NCI-H82 treated with DMSO at 0.1 percent for 48 hours (cell line): ENCODE data around the gene BASP1.
"Not testable (repeated sequence)": the region's sequence is repeated elsewhere in the genome, so short reads cannot be mapped to it uniquely, and the experiment has no call there.

Experiments used
- DNase-seq: peaks from one replicate; lab custom pipeline; 2025; ENCODE audit not compliant: unreplicated experiment; lab: John Stamatoyannopoulos, UW

Gene BASP1

DNA sequence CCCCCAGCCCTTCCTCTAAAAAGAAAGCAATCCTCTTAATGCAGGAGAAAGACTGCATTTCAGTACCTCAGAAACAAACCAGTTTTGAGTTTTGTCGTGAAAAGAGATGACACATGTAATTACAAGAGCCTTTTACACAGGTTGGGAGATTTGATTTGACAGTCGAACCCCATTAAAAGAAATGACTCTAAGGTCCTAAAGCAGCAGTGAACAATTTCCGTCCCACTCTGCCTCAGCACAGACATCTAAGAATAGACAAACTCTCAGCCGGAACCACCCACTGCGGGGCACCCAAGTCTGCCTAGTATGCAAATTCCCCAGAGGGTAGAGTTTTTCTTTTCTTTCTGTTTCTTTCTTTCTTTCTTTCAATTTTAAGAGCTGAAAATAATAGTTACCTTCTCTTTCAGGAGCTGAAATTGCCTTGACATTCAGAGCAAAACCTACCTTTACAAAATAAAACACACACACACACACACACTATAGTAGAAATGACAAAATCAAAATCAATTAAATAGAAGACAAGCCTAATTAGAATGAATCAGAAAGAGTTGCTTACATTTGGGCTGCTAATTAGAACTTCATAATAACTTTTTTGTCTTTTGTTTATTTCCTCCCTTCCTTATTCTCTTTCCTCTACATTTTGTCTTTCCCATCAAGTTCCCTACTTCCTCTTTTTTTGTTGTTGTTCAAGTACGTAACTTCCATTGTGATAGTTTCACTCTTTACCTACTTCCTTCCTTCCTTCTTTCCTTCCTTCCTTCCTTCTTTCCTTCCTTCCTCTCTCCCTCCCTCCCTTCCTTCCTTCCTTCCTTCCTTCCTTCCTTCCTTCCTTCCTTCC, 65.1 kb downstream of the BASP1 start:
- DNase-seq, result no peak

DNA sequence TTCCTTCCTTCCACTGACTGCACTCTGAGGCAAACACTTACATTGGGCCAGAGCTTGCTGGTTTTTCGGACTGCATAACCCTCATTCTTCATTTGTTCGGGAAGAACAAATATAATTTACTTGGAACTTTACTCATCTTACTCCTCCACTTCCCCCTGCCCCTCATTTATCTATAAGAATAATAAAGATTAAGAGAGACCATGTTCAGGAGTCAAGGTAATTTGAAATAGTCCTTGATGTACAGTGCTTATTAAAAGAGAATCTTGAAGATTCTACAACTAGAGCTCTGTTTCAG, 65.6 kb downstream of the BASP1 start:
- no peak for DNase-seq

- DNase-seq, result no peak
These were observed 70.2 kb downstream of the BASP1 start for GRCh38 chr5:17287501-17288155.

GRCh38 chr5:17288570-17288969, 71.1 kb downstream of the BASP1 start:
- DNase-seq, result no peak

GRCh38 chr5:17289681-17290539, 72.5 kb downstream of the BASP1 start:
- no peak for DNase-seq

- no peak for DNase-seq
These were observed 73.1 kb downstream of the BASP1 start for GRCh38 chr5:17290540-17290974.

DNA sequence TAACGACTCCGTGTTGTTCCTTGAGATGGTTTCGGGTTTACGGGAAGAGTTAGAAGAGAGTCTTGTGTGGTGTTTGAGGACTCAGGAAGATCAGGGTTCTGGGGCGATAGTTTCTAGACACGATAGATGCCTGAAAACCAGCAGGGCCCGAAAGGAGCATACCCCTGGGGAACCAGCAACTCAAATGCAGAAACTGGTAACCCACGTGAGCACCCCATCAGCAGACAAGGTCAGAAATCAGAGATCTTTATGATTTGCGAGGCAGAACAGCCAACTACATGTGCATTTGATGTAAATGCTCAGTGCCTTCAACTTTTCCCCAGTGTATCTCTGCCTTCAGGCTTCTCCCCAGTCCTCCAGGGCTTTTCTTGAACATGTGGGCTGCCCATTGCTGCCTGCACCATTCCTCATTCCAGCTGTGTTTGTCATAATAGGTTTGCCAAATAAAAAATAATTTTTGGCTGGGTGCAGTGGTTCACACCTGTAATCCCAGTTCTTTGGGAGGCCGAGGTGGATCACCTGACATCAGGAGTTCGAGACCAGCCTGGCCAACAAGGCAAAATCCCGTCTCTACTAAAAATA, 75.1 kb downstream of the BASP1 start:
- no peak for DNase-seq

GRCh38 chr5:17294639-17295311, 77.3 kb downstream of the BASP1 start:
- DNase-seq, result no peak

- DNase-seq, result no peak
These were observed 78.2 kb downstream of the BASP1 start for GRCh38 chr5:17295671-17296070.

GRCh38 chr5:17302106-17302505, 84.7 kb downstream of the BASP1 start:
- DNase-seq, result no peak

DNA sequence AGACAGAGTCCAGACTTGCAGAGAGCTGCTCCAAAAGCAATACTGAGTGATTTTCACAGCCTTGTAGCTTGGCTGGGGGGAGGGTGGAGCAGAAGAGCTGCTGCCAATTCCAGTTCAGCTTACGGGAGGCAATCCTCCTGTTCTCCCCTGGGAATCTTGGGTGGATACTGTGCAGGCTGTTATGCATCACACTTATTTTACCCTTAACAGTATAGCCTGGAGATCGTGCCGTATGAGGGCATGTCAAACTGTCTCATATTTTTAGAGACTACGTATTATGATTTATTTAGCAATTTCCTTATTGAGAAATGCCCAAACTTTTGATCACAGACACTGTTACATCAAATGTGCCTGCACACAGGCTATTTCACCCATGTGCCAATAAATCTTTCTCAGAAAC, 85.2 kb downstream of the BASP1 start:
- peak; percentile 5 for DNase-seq

GRCh38 chr5:17304282-17304681, 86.9 kb downstream of the BASP1 start:
- no peak for DNase-seq

- no peak for DNase-seq
These were observed 87.6 kb downstream of the BASP1 start for GRCh38 chr5:17305017-17305416.

GRCh38 chr5:17305964-17306725, 88.7 kb downstream of the BASP1 start:
- no peak for DNase-seq

- no peak for DNase-seq
These were observed 89.3 kb downstream of the BASP1 start for GRCh38 chr5:17306726-17307091.

DNA sequence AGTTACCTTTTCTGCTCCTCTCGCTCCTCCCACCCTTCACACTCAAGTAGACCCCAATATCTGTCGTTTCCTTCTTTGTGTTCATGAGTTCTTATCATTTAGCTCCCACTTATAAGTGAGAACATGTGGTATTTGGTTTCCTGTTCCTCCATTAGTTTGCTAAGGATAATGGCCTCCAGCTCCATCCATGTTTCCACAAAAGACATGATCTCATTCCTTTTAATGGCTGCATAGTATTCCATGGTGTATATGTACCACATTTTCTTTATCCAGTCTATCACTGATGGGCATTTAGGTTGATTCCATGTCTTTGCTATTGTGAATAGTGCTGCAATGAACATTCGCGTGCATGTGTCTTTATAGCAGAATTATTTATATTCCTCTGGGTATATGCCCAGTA, 90.0 kb downstream of the BASP1 start:
- DNase-seq, result not testable (repeated sequence)

DNA sequence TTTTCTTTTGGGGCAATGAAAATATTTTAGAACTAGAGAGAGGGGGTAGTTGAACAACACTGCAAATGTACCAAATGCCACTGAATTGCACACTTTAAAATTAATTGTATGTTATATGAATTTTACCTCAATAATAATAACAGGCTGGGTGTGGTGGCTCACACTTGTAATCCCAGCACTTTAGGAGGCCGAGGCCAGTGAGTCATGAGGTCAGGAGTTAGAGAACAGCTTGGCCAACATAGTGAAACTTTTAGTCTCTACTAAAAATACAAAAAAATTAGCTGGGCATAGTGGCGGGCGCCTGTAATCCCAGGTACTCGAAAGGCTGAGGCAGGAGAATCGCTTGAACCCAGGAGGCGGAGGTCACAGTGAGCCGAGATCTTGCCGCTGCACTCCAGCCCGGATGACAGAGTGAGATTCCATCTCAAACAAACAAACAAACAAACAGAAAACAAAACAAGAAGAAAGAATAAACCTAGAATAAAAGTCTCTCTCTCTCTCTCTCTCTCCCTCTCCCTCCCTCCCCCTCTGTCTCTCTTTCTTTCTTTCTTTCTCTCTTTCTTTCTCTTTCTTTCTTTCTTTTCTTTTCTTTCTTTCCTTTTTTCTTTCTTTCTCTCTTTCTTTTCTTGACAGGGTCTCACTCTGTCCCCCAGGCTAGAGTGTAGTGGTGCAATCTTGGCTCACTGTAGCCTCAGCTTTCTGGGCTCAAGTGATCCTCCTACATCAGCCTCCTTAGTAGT, 91.1 kb downstream of the BASP1 start:
- DNase-seq, result no peak

- no peak for DNase-seq
These were observed 92.0 kb downstream of the BASP1 start for GRCh38 chr5:17309462-17309861.

- DNase-seq, result not testable (repeated sequence)
These were observed 93.1 kb downstream of the BASP1 start for GRCh38 chr5:17310502-17310901.
